Activated naive CD8-positive, alpha-beta T cell (primary cell): ENCODE measurements around the gene ABCG4.
A peak's percentile ranks its signal among the peaks of the same experiment; 100 is the strongest.

Experiments
- H3K27ac Mint-ChIP-seq: one replicate; pipeline ENCODE4 v1.8.0; 2021; ENCODE audit warnings: mixed read lengths
- H3K27me3 Mint-ChIP-seq: one replicate; pipeline ENCODE4 v1.8.0; 2021; ENCODE audit warnings: mixed read lengths
- H3K36me3 Mint-ChIP-seq: one replicate; pipeline ENCODE4 v1.8.0; 2021; ENCODE audit warnings: mixed read lengths
- H3K4me1 Mint-ChIP-seq: one replicate; pipeline ENCODE4 v1.8.0; 2021; ENCODE audit warnings: low read depth, mixed read lengths
- H3K4me3 Mint-ChIP-seq: one replicate; pipeline ENCODE4 v1.8.0; 2021; ENCODE audit warnings: mild to moderate bottlenecking, mixed read lengths
- H3K9me3 Mint-ChIP-seq: one replicate; pipeline ENCODE4 v1.8.0; 2021; ENCODE audit warnings: low read depth, mixed read lengths

The ABCG4 gene

DNA sequence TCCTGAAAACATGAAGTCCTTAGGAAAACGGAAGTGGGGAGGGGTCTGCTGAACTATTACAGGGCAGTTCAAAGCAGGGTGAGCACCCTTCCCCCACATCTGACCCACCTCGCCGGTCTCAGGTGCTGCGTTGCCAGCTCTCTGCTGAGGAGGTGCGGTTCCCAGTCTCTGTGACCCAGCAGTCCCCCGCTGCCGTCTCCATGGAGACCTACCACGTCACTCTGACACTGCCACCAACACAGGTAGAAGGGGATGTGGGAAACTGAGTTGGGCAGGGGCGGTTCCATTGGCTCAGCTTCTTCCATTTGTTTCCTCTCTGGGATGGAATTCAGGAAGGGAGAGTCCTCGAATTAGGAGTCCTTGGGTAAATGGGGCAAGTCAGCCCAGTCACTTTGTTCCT, 38.4 kb upstream of the ABCG4 start:
- H3K27me3 Mint-ChIP-seq: no peaks in the 10 kb centered on the region
- peak overlapping the region; percentile 9 for H3K4me3 Mint-ChIP-seq
- H3K36me3 Mint-ChIP-seq: peaks cover 13% of the 10 kb centered on the region
- peaks cover 49% of the 10 kb centered on the region for H3K4me1 Mint-ChIP-seq
- H3K9me3 Mint-ChIP-seq: no peaks in the 10 kb centered on the region
- peak overlapping the region; percentile 81 for H3K27ac Mint-ChIP-seq

DNA sequence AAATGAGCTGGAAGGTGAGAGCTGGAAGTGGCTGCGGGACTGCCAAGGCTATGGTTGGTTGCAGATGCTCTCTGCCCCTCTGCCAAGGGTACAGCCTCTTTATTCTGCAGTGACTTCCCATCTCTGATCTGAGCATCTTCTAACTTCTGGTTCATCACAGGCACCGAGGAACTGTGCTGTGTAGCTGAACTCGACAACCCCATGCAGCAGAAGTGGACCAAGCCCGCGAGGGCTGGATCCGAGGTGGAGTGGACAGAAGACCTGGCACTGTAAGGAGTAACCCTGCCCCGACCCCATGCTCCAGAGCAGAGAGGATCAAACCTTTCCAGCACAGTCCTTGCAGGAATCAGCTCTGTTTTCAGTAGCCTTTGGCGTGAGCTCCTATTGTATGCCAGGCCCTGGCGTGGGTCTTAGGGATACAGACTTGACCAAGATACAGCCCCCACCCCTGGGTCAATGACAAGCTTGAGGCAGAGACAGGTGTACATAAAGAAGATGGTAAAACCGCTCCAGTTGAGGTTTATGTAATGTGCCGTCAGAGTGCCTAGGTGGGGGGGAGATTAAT, 37.4 kb upstream of the ABCG4 start:
- Mint-ChIP-seq H3K27me3 (no peaks in the 10 kb centered on the region), H3K9me3 (no peaks in the 10 kb centered on the region), H3K36me3 (peaks cover 17% of the 10 kb centered on the region), H3K4me3 (no peak overlapping the region), H3K4me1 (peaks cover 54% of the 10 kb centered on the region), H3K27ac (peak overlapping the region; percentile 38)

DNA sequence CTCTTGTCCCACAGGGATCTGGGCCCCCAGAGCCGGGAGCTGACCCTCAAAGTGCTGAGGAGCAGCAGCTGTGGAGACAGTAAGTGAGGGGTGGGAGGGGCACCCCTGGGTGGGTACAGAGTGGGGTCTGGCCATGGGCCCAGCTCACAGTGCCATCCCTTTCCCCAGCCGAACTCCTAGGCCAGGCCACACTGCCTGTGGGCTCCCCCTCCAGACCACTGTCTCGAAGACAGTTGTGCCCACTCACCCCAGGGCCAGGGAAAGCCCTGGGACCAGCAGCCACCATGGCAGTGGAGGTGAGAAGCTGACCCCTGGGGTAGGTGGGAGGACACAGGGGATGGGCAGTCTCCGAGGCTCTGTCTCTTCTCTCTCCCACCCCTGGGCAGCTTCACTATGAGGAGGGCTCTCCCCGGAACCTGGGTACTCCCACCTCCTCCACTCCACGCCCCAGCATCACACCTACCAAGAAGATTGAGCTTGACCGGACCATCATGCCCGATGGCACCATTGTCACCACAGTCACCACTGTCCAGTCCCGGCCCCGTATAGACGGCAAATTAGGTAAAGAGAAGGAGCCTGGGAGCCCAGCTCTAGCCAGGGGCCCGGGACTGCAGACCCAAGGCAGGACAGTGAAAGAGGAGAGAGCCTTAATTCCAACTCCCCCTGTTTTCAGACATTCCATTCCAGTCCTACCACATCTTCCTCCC, 36.4 kb upstream of the ABCG4 start:
- peak overlapping the region; percentile 52 for H3K27ac Mint-ChIP-seq
- H3K36me3 Mint-ChIP-seq: peaks cover 17% of the 10 kb centered on the region
- no peak overlapping the region for H3K4me3 Mint-ChIP-seq
- H3K4me1 Mint-ChIP-seq: peaks cover 53% of the 10 kb centered on the region
- H3K9me3 Mint-ChIP-seq: no peaks in the 10 kb centered on the region
- no peaks in the 10 kb centered on the region for H3K27me3 Mint-ChIP-seq

DNA sequence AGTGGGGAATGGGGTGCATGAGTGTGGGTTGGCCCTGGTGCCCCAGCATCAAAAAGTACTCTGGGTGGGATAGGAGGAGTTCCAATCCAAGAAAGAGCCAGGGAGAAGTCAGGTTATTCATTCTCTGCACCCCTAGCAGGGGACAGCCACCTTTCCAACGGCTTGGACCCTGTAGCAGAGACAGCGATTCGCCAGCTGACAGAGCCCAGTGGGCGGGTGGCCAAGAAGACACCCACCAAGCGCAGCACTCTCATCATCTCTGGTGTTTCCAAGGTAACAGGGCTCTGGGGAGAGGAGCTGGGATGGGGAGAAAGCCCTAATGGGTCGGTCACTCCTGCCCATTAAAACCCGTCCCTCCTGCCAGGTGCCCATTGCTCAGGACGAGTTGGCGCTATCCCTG, 35.1 kb upstream of the ABCG4 start:
- peaks cover 48% of the 10 kb centered on the region for H3K4me1 Mint-ChIP-seq
- no peaks in the 10 kb centered on the region for H3K9me3 Mint-ChIP-seq
- no peaks in the 10 kb centered on the region for H3K27me3 Mint-ChIP-seq
- H3K4me3 Mint-ChIP-seq: no peak overlapping the region
- peak overlapping the region; percentile 72 for H3K27ac Mint-ChIP-seq
- H3K36me3 Mint-ChIP-seq: peaks cover 17% of the 10 kb centered on the region

DNA sequence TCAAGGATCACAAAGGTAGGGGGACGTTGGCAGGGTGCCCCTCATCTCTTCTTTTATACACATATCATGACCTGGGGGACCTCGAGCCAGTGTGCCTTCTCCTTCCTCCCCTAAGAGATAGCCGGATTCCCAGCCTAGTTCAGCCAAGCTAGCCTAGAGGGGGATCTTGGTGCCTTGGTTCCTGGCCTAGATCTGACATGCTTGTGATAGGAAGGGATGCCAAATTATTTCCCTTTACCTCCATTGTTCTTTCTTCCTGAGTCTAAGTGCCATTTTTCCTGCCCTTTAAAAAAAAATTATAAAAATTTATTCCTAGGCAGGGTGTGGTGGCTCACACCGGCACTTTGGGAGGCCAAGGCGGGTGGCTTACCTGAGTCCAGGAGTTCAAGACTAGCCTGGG, 34.5 kb upstream of the ABCG4 start:
- Mint-ChIP-seq H3K9me3 (no peaks in the 10 kb centered on the region), H3K36me3 (peaks cover 17% of the 10 kb centered on the region), H3K4me1 (peaks cover 41% of the 10 kb centered on the region), H3K27me3 (no peaks in the 10 kb centered on the region), H3K4me3 (no peak overlapping the region), H3K27ac (peak overlapping the region; percentile 72)

DNA sequence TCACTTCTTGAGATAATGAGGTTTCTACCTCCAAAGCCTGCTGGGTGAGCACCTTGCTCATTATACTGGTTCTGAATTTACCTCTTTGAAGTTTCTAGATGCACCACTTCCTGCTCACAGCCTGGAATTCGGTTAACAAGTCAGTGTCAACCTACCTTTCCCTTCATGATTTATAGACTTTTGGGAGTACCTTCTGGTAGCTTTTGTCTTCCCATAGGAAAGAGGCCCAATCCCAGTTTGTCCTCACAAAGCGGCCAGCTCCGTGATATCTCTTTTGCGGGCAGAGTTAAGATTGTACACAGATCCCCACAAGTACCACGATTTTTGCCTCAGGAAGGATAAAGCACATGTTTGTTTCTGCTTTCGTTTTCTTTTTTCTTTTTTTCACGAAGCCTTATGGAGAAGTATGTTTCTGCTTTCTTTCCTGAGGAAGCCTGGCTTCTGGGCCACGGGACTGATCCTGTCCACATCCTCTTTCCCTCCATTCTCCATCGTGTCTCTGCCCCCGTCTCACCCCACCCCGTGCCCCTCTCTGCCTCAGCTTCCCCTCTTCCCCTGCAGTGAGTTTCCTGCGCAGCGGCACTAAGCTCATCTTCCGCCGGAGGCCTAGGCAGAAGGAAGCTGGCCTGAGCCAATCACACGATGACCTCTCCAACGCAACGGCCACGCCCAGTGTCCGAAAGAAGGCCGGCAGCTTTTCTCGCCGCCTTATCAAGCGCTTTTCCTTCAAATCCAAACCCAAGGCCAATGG, 33.2 kb upstream of the ABCG4 start:
- peaks cover 37% of the 10 kb centered on the region for H3K4me1 Mint-ChIP-seq
- peak overlapping the region; percentile 98 for H3K27ac Mint-ChIP-seq
- no peaks in the 10 kb centered on the region for H3K9me3 Mint-ChIP-seq
- H3K36me3 Mint-ChIP-seq: peaks cover 14% of the 10 kb centered on the region
- H3K4me3 Mint-ChIP-seq: peak overlapping the region; percentile 83
- no peaks in the 10 kb centered on the region for H3K27me3 Mint-ChIP-seq

DNA sequence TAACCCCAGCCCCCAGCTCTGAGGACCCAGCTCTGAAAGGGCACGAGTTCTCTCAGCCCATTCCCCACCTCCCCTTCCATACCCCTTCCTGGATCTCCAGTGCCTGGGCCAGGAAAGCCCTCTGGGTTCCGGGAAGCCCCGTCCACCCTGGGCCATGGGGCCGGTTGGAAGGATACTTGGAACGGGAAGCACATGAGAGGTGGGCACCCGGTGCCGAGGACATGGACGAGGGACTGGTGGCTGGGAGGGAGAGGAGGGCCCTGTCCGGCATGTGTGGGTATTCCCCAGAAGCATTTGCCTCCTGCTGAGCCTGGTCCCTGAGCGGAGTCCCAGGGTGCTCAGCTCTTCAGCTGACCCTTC, 32.6 kb upstream of the ABCG4 start:
- H3K27ac Mint-ChIP-seq: peak overlapping the region; percentile 98
- H3K36me3 Mint-ChIP-seq: peaks cover 14% of the 10 kb centered on the region
- no peaks in the 10 kb centered on the region for H3K27me3 Mint-ChIP-seq
- peak overlapping the region; percentile 83 for H3K4me3 Mint-ChIP-seq
- no peaks in the 10 kb centered on the region for H3K9me3 Mint-ChIP-seq
- peaks cover 40% of the 10 kb centered on the region for H3K4me1 Mint-ChIP-seq

DNA sequence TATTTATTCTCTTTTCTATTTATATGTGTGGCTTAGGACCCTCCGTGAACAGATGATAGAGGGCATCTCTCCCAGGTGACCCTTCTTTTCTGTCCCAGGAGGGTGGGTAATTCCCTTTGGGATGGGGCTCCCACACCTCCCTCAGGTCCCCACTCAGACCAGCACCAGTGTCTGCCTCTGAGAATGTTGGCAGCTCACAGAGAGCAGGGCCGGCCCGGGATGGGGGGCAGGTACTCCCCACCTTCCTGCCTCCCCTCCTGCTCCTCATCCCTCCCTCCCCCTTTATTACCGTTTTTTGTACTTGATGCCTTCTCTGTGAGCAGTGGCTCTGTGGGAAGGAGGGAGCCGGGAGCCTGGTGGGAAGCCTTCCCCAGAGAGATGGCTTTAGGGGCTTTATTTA, 32.3 kb upstream of the ABCG4 start:
- Mint-ChIP-seq H3K36me3 (peaks cover 11% of the 10 kb centered on the region), H3K27me3 (no peaks in the 10 kb centered on the region), H3K4me3 (peak overlapping the region; percentile 83), H3K9me3 (no peaks in the 10 kb centered on the region), H3K27ac (peak overlapping the region; percentile 86), H3K4me1 (peaks cover 40% of the 10 kb centered on the region)

DNA sequence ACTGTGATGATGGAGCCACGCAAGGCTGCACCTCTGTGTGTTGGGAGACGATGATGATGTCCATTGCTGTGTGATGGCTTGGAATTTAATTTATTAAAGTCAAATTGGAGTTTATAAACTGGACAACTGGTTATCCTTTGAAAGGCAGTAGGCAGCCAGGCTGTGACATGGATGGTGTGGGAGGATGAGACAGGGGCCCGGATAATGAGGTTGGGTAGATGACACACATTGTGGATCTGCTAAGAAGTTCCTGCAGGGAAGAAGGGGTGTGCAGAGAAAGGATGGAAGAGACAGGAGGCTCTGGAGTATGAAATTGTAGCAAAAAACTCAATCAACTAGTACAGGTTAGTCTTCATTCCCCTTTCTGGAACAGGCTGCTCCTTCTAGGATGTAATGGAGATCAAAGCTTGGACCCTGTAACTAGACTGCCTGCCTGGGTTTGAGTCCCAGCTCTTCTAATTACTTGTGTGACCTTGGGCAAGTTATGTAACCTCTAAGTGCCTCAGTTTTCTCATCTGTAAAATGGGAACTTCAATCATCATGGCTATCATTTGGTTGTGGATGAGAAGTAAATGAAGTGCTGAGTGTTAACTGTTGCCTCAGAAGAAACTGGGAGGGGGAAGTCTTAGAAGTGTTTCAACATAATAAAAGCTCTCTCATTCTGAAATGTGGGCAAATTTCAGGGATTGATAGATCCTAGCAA, 31.7 kb upstream of the ABCG4 start:
- Mint-ChIP-seq H3K9me3 (no peaks in the 10 kb centered on the region), H3K36me3 (peaks cover 8% of the 10 kb centered on the region), H3K27me3 (no peaks in the 10 kb centered on the region), H3K27ac (peak overlapping the region; percentile 69), H3K4me1 (peaks cover 44% of the 10 kb centered on the region), H3K4me3 (peak overlapping the region; percentile 3)

DNA sequence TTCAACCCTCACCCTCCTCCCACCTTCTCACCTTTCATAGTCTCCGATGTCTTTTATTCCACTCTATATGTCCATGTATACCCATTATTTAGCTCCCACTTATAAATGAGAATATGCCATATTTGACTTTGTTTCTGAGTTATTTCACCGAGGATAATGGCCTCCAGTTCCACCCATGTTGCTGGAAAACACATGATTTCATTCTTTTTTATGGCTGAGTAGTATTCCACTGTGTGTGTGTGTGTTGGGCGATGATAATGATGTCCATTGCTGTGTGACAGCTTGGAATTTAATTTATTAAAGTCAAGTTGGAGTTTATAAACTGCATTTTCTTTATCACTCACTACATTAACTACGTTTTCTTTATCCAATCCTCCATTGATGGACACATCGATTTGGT, 30.6 kb upstream of the ABCG4 start:
- Mint-ChIP-seq H3K27ac (no peak overlapping the region), H3K27me3 (no peaks in the 10 kb centered on the region), H3K36me3 (peaks cover 8% of the 10 kb centered on the region), H3K4me1 (peaks cover 49% of the 10 kb centered on the region), H3K4me3 (no peak overlapping the region), H3K9me3 (no peaks in the 10 kb centered on the region)

DNA sequence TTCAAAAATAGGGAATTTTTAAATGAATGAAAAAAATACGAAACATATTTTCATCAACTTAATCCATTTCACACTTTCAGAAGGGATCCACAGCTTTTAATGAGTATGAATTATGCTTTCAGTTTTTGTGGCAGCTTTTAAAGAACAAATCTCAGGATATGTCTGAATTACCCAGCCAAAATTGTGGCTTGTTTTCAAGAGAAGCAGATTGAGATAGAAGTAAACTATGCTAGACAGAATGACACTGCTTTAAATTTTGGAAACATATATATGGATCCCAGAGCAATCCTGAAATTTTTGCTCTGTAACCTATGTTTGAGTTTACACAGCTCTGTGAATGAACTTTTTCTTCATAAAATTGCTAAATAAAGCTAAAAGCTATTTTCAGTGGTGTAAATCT, 29.9 kb upstream of the ABCG4 start:
- Mint-ChIP-seq H3K36me3 (peaks cover 8% of the 10 kb centered on the region), H3K9me3 (no peaks in the 10 kb centered on the region), H3K4me1 (peaks cover 52% of the 10 kb centered on the region), H3K27ac (no peak overlapping the region), H3K27me3 (no peaks in the 10 kb centered on the region), H3K4me3 (no peak overlapping the region)

DNA sequence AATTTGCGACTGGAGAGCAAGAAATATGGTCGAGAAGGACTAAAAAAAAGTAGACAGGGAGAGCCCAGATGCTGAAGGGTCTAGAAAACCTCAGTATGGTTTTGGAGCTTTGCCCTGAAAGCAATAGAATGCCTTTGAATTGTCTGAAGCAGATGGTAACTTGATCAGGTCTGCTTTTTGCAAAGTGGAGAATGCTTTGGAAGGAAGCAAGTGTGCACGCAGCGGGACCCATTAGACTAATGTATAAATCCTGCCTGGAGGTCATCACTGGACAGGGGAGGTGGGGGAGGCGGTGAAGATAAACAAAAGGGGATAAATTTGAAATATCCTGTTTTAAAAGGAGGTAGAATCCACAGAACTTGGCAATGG, 28.2 kb upstream of the ABCG4 start:
- Mint-ChIP-seq H3K36me3 (peaks cover 4% of the 10 kb centered on the region), H3K27ac (peak overlapping the region; percentile 94), H3K4me1 (peaks cover 45% of the 10 kb centered on the region), H3K9me3 (no peaks in the 10 kb centered on the region), H3K4me3 (peak overlapping the region; percentile 99), H3K27me3 (no peaks in the 10 kb centered on the region)

DNA sequence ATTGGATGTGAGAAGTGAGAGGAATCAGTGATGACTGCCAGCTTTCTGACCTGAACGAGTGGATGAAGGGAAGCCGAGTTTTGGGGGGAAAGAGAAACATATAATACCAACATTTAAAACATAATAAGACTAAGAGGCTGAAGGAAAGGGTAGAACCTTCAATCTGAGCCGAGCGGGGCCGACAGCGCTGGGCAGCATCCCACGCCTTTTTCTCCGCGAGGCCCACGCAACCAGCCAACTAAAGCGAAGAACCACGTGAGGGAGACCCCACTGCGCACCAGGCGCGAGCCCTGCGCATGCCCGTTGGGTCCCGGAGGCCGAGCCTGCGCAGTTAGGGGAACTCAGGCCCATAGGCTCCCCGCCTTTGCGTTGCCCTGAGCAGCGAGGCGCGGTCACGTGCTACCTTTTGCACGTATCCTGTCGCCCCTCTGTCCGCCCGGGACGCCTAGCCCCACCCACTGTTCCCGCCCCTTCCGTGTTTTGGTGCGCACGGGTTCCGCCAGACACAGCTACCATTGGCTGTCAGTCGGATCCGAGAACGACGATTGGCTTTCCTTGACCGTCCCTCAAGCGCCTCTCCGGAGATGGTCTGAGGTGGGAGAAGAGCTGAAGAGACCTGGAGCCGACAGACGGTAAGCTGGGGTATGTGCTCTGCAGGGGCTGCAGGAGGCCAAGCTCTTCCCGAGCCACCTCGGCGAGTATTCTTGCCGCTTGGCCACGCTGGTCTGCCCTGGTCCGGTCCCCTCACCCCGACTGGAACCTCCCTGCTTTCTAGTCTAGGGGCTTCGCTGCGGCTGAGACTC, 27.6 kb upstream of the ABCG4 start, which contains the start of gene HINFP:
Gene HINFP, plus strand, starts transcription at position 573 of the 803 bp plus-strand sequence. CDS start 5,365 bp downstream, outside the sequence.
- Mint-ChIP-seq H3K4me1 (peaks cover 40% of the 10 kb centered on the region), H3K9me3 (no peaks in the 10 kb centered on the region), H3K27me3 (no peaks in the 10 kb centered on the region), H3K27ac (peak within 1 kb of the TSS; percentile 94), H3K4me3 (peak within 1 kb of the TSS; percentile 99), H3K36me3 (peaks cover 2% of the 10 kb centered on the region)

DNA sequence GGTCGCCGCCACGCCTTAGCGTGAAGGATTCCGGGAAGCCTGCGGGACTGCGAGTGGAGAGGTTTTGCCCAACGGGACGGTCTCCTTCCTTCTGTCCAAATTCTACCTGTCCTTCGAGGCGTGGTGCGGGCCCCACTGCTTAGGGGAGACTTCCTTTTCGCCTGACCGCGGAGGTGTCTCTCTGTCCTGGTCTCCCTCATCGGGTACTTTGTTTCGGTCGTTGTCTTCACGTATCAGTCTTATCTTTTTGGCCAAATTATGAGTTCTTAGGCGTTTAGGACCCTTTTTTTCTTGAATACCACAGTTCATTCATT, 27.1 kb upstream of the ABCG4 start:
- Mint-ChIP-seq H3K4me1 (peaks cover 40% of the 10 kb centered on the region), H3K9me3 (no peaks in the 10 kb centered on the region), H3K27ac (peak overlapping the region; percentile 94), H3K4me3 (peak overlapping the region; percentile 99), H3K36me3 (peaks cover 2% of the 10 kb centered on the region), H3K27me3 (no peaks in the 10 kb centered on the region)
